GM19328 (cell line): Measurements from ENCODE around the gene FAM20A.

ENCODE experiments used
- ATAC-seq: cut with Tn5 transposase; IDR thresholded peaks from one replicate; pipeline ENCODE4 v1.9.1; 2021; ENCODE audit warnings: mild to moderate bottlenecking, moderate library complexity; ENCODE audit not compliant: unreplicated experiment

FAM20A gene

DNA sequence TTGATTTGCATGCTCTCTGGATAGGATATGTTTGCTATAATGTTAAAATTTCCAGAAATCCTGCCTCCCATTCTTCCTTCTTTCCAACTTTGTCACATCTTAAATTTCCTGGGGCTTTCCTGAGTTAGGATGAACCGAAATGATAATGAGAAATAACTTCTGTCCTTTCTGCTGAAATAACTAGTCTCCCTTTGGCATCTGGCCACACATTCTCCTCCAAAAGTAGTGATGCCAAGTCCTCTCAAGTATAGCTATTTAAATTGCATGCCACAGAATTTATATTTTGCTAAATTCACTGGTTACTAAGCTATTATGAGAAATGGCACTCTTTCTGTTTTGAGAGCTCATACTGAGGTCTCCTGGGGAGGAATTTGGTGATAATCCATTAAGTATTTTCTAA is 30.6 kb downstream of the FAM20A start:
- ATAC-seq: no peak

DNA sequence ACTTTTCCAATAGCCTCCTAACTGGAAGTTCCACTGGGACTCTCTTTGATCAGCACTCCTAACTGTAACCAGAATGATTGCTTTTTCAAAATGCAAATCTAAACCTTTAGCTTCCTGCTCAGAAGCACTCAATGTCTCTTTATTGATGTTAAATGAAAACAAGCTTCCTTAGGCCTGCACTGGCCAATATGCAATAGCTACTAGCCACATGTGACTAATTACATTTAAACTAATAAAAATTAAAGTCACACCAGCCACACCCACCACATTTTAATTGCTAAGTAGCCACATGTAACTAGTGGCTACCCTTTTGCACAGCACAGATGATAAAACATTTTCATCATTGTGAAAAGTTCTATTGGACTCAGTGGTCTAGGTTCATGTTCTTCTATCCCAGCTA is 31.8 kb downstream of the FAM20A start:
- ATAC-seq: no peak

DNA sequence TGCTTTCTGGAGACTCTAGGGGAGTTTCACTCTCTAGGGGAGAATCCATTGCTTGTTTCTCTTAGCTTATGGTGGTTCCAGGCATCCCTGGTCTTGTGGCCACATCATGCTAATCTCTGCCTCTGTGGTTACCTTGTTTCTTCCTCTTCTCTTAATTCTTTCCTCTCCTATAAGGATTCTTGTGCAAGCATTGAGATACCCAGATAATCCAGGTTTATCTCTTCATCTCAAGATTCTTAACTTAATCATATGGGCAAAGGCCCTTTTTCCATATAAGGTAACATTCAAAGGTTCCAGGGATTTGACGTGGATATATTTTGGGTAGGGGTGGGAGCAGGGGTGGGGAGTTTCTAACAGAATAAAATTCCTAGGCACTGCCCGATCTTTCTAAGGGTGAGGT is 32.6 kb downstream of the FAM20A start:
- no peak for ATAC-seq

DNA sequence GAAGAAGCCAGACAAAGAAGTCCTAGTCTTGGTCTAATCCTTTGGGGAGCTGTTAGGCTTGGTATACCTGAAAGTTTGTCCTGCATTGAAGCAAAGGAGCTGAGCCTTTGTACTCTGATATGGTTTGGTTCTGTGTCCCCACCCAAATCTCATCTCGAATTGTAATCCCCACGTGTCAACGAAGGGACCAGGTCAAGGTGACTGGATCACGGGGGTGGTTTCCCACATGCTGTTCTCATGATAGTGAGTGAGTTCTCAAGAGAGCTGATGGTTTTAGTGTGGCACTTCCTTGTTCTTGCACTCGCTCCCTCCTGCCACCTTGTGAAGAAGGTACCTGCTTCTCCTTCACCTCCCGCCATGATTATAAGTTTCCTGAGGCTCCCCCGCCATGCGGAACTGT is 33.6 kb downstream of the FAM20A start:
- ATAC-seq: no peak

DNA sequence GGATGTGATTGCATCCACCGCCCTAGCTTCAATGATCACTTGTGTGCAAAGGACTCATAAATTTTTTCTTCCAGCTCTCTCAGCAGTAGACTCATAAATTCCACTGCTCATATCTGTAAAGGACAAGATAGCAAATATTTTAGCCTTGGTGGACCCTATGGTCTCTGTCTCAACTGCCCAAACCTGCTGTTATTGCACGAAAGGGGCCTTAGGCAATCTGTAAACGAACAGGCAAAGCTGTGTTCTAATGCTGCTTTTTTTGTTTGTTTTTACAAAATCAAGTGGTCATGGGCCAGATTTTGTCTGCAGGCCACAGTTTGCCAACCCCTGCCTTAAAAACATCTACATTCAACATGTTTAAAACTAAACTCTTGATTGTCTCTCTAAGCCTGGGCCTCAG is 34.1 kb downstream of the FAM20A start:
- ATAC-seq: no peak

DNA sequence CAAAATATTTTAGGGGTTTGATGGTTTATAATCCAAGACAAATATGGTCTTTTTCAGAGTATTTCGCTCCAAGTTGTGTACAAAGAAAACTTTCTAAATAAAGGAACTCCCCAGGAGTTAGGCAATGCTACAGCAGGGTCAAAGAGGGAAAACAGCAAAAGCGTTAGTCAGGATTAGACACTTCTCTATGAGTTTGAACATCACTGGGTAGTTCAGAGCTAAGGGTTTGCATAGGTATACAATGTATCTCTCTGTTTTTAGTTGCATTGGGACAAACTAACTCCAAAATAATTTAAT is 34.8 kb downstream of the FAM20A start:
- ATAC-seq: no peak

DNA sequence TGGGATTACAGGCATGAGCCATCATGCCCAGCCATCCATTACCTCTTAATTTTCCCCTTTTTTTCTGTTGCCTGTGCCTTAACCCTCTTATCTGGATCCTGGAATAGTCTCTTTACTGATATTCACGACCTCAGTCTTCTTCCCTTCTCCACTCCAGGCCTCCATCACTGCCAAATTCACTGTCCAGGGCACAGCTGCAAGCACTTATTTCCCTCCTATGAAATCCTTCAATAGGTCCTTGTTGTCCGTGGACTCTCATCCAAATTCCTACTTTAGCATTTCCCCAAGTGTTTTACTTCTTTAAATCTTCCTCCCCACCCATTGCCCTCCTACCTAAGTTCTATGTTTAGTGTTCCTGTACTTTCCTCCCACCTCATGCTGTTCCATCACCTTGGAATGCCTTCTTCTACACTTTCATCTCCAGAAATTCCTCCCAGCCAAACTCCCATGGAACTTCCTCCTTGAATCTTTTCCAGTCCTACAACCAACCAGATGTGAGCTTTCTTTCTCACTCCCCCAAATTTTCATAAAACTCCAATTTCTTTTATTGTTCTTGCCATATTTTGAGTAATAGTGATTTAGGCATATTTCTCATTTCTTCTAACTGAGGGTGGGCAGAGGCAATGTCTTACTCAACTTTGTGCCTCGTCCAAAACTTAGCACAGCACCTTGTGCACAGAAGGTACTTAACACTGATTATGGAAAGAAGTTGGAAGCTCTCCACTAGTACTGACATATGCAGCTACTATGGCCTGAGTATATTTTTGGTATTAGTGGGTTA is 35.3 kb downstream of the FAM20A start:
- no peak for ATAC-seq

DNA sequence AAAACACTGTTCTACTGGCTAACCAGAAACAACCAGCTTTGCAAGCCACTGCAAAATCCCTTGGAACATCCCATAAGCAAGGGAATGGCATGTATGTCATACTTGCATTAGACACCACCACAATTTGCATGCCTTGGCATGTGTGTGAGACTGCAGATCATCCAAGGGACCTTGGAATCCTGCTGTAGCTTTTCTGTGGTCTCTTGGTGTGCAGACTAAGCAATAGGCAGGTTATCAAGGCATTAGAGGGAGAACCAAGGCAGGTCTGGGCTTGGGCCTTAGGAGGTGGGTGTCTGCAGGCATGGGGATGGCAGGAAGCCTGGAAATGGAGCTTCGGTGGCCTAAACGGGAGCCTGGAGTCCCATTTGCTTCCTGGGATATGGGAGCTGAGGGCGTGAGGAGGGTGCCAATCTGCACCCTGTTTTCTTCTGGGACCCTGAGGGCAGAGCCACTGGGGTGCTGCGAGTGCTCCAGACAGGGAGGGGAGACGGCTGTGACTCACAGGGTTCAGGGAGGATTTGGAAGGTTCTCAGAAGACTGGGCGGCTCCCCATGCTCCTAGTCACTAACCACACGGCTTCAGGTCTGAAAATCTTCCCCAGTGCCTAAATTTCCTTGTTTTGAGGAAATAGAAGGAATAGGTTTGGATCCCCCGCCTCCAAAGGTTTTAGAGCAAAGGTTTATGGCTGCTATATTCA is 36.6 kb downstream of the FAM20A start:
- no peak for ATAC-seq

DNA sequence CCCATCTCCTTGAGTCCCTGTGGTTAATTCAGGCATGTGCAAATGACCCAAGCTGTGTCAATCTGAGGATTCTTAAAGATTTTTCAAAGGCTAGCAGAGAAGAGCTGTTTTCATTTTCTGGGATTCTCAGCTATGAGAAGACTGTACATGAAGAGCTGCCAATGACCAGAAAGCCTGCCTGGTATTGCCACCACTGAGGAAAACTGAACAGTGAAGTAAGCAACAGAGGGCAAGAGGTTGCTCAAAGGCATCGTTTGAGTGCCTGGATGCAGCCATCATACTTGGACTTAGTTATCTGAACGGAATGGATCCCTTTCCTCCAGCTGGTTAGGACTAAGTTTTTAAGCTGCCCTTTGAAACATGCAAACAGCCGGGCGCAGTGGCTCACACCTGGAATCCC is 38.4 kb downstream of the FAM20A start:
- ATAC-seq: no peak

DNA sequence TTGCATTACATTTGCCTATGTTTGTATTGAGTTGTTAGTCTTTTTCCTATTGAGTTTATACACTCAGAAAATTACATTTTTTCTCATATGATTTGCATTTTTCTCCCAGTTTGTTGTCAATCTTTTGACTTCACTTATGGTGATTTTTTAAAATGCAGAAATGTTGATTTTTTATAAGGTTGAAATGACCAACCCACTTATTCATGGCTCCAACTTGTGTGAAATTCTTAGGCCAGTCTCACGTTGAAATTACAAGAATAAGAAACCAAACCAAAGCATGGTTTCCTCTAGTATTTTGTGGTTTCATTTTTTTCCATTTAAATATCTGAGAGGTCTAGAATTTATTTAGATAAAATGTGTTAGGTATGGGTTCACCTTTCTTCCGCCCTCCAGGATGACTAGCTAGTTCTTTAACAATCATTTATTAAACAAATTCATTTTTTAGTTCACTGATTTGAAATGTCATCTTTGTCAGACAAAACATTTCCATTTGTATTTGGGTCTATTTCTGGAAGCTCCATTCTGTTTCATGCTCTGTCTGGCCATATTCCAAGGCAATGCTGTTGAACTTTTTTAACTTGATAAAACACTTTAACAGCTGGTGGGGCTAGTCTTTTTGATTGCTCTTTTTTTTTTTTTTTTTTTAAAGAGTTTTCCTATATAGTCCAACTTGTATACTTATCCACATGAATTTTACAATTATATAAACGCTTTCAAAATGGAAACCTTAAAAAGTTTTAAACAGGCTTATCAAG is 40.0 kb downstream of the FAM20A start:
- no peak for ATAC-seq

DNA sequence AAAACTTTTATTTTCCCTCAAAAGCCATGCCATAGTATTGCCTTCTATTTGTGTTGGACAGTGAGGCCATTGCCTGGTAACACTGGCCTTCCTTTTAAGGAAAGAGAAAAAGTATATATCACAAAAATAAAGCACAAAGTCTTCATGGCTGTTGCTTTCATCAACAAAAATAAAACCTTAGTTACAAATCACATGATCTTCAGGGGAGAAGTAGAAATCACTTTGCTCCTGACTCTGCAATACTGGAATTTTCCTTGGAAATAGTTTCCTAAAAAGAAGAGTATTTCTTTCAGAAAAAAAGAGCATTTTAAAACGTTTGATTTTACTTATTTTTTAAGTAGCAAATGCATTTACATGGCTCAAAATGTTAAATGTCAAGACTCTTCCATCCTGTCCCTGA is 41.9 kb downstream of the FAM20A start:
- ATAC-seq: no peak

DNA sequence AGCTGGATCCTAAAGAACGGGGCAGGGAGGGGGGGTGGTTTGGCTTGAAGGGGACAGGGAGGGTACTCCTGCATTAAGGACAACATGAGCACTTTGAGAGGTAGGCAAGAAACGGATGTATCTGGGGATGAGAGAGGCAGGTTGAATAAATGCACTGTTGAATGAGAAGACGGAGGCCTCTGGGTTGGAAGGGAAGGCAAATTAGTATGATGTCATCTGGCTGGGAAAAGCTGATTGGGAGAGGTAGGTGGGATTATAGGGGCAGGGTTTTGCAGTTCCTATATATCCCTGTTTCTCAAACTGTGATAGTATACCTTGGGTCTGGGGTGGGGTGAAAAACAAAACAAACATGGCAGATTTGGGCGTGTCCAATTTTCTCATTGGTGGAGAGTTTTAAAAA is 44.6 kb downstream of the FAM20A start:
- ATAC-seq: no peak

DNA sequence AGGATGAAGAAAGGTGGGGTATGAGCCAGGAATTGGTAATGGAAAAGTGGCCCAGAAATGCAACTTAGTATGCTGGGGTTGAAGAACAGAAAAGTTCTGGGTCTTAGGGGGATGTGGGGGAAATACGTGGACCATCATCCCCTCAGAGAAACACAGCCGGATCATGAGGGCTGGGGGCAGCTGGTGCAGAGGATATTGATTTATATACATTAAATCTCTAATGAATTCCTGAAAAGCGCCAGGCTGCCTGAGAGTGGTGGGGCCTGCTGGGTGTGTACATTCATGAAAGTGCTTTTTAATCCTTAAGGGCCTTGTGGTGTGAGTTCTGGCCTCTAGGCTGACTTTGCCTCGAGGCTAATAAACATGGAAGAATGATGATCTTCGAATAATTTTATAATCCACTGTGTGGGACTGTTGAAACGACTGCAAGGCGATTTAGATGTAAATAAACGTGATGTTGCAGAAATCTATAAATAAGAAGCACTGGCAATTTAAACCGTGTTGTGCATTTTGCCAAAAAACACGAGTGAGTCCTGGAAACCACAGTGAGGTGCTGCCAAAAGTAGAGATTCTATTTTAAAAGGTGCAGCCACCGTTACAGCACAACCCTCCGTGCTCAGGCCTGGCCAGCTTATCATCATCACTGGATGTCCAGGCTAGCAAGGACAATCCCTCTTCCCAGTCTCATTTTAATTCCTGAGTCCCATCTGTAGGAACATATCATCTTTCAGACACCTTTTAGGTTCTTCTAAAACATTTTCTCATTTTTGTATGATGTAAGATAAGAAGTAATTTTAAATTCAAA is 56.9 kb downstream of the FAM20A start:
- no peak for ATAC-seq

DNA sequence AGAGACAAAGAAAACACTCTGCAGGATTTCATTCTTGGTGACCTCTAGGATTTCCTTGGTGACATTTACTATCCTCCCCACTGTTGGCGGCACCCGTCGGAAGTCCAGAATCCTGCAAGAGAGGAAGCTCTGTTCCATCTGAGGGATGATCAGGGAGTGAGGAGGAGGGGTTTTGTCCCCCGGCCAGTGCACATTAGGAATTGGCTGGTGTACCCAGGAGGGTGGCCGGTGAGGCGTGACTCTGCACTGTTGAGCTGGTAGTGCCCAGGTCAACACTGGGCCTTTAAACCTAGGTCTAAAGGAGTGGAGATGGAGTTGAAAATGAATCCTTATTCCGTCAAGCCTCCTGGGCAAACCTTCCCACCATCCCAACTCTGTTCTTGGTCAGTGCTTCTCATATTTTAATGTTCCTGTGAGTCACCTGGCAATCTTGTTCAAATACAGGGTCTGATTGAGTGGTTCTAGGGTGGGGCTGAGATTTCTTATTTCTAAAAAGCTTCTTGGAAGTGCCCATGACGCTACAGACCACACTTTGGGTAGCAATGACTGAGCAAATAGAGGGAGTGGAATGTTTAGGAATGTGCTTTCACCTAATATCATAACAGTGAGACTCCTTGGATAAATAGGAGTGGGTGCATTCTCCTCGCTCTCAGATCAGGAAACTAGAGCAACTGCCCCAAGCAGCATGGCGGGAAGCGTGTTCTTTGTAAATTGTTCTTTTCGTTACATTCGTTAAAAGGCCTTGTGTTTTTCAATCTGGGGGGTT is 58.3 kb downstream of the FAM20A start:
- no peak for ATAC-seq

DNA sequence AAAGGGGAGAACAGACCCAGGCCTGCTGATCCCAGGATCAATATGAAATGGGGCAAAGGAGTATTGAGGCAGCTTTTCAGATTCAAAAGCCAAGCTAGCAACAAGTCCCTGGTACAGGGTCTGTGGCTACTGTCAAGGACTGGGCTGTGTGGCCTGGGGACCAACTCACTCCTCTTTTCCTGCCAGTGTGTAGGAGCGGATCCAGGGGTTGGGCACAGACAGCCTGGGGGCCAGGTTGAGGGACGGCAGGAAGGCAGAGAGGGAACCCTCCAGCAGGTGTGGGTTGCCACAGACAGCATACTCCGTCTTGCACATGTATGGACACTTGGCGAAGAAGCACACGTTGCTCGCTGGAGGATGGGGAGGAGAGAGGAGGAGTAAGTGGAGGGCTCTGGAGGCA is 59.4 kb downstream of the FAM20A start:
- no peak for ATAC-seq

DNA sequence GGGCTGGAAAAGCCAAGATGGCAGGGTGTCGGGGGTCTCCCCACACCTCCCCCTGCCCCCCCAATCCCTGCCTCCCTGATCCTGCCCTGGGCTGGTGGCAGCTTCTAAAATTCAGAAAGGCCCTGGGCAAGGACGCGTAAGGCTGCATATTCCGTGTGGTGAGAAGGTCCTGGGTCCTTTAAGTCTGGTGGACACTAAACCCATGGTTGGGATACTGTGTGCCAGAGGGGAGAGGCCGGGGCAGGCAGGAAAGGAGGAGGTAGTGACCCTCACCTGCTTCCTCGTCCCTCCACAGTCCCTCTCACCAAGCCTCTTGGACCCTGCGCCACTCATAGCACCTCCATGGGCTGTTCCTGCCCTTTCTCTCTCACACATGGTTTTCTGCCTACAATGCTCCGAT is 60.2 kb downstream of the FAM20A start:
- no peak for ATAC-seq

DNA sequence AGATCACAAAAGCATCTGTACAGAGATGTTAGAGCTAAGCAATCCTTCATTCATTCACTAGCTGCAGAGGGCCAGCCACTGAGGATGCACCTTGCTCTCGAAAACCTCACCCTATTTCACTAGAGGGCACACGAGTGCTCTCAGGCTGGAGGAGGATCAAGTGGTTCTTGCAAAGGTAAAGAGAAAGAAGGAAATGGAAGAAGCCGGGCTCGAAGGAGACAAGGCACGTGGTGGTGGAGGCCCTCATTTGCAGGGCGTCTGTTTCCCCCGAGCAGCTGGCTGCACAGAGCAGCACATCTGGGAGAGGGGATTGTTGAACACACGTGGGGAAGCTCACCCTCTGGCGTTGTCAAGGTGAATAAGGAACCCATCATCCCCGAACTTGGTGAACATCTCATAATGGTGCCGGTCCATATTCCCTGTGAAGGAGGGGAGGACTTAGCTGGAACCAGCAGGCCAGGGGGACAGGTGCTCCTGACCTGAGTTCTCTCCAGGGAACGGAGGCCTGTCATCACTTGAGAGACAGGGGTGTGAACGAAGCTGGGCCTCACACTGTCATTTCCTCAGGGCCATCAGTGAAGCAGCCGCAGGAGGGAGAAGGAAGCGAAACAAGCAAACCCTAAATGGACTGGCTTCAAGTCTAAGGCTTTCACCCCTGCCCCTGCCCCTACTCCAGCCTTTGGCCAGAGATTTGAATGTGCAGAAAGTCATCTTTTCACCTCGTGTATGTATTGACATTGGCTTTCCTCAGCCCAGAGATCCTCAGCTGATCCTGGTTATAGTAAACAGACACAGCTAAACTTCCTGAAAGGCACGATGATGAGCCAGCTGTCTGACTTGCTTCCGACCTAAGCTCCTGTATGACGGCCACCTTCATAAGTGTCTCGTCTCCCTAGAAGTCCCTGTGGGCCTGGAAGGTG is 61.4 kb downstream of the FAM20A start:
- ATAC-seq: no peak

DNA sequence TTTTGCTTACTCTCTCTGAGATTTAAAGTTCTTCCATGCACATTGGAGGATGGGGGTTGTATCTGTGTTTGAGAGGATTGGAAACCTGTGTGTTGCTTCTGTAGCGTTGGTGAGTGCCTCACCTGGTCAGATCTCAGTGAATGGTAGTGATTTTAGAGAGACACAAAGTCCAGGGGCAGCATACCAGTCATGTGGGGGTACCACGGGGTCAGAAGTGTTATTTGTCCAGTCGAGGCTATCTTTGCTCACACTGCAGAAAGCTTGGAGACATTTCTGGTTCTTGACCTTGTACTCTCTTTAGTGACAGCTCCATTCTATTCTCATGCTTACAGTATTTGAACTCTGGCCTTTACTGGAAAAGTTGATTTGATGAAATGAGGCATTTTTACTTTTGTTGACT is 65.2 kb downstream of the FAM20A start:
- no peak for ATAC-seq

DNA sequence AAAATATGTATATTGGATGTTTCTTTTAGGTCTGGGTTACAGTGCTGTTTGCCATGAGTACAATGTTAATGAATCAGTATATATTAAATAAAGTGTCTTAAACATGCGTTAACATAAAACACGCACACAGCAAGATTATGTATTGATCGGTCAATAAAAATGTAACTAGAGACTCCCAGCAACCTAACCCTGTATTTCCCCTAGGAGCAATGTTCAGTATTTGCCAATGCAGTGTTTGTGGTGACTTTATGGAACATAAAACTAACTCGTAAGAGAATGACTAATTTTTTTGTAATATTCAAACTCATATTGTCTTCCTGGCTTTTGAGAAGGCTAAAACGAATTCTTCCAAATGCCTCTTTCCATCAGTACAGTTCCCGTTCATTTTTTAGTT is 66.5 kb downstream of the FAM20A start:
- ATAC-seq: no peak
